CD4-positive, CD25-positive, alpha-beta regulatory T cell (primary cell): ENCODE data around the gene CCBE1. TPM values are rescaled to one million over a fixed set of nuclear protein-coding genes. Genes with fewer than 3 reads are reported as not detected.

ENCODE experiments used
- ATAC-seq, 2 donors: fragments of 150-1000 bp; cut with Tn5 transposase; one replicate each; pipeline ENCODE4 v1.10.0; 2021; ENCODE audit warnings: low read depth in 2 of 2, moderate number of reproducible peaks in 2 of 2, moderate library complexity in 1 of 2
- DNase-seq, 3 donors: peaks; one replicate each; pipeline versions ENCODE4 v3.0.0 to v3.0.0-alpha.2; 2012 to 2022; ENCODE audit warnings: mixed read lengths in 1 of 3
- H3K27ac ChIP-seq: one replicate; pipeline ENCODE4 v1.7.0; 2013; ENCODE audit warnings: mild to moderate bottlenecking, low read length; ENCODE audit not compliant: insufficient read depth, poor library complexity, severe bottlenecking
- H3K27me3 ChIP-seq: one replicate; pipeline ENCODE4 v1.7.0; 2013; ENCODE audit warnings: low read length; ENCODE audit not compliant: control insufficient read depth, insufficient read depth
- H3K36me3 ChIP-seq: one replicate; pipeline ENCODE4 v1.7.0; 2013; ENCODE audit warnings: mild to moderate bottlenecking, low read length, moderate library complexity; ENCODE audit not compliant: control insufficient read depth, insufficient read depth
- H3K4me1 ChIP-seq: 2 replicates; pipeline ENCODE4 v1.7.0; 2013; ENCODE audit warnings: mild to moderate bottlenecking, low read length; ENCODE audit not compliant: insufficient read depth, control insufficient read depth, poor library complexity, severe bottlenecking
- H3K4me3 ChIP-seq: one replicate; pipeline ENCODE4 v1.7.0; 2013; ENCODE audit warnings: low read depth, mild to moderate bottlenecking, low read length, moderate library complexity
- H3K9me3 ChIP-seq, 2 experiments: 1 replicate in 1 of 2; 2 replicates in 1 of 2; pipeline ENCODE4 v1.7.0; 2013; ENCODE audit warnings: low read length in 2 of 2, mild to moderate bottlenecking in 1 of 2, moderate library complexity in 1 of 2; ENCODE audit not compliant: control insufficient read depth in 2 of 2
- H3K27ac Mint-ChIP-seq, 3 donors: one replicate each; pipeline ENCODE4 v1.8.0; 2020 to 2022; ENCODE audit warnings: mild to moderate bottlenecking in 3 of 3, mixed read lengths in 3 of 3, moderate library complexity in 2 of 3
- H3K27me3 Mint-ChIP-seq: one replicate; pipeline ENCODE4 v1.8.0; 2022; ENCODE audit warnings: mild to moderate bottlenecking, mixed read lengths
- H3K36me3 Mint-ChIP-seq: one replicate; pipeline ENCODE4 v1.8.0; 2020; ENCODE audit warnings: mixed read lengths
- H3K4me1 Mint-ChIP-seq, 4 donors: one replicate each; pipeline ENCODE4 v1.8.0; 2020 to 2022; ENCODE audit warnings: mixed read lengths in 4 of 4, mild to moderate bottlenecking in 1 of 4
- H3K4me3 Mint-ChIP-seq, 4 donors: one replicate each; pipeline ENCODE4 v1.8.0; 2020 to 2022; ENCODE audit warnings: mild to moderate bottlenecking in 4 of 4, mixed read lengths in 4 of 4, moderate library complexity in 3 of 4
- H3K9me3 Mint-ChIP-seq, 7 donors: one replicate each; pipeline ENCODE4 v1.8.0; 2020 to 2022; ENCODE audit warnings: mixed read lengths in 7 of 7, mild to moderate bottlenecking in 3 of 7, moderate library complexity in 2 of 7
- polyA plus RNA-seq, 4 donors: library from polyadenylated mRNA; unstranded; fragments of 300-500 nt; fragmentation: Illumina TruSeq; gene quantifications; one replicate each; pipeline ENCODE4 v1.2.3, GENCODE V29; 2021
- total RNA-seq: library from RNA; stranded (reverse); gene quantifications from one replicate; pipeline ENCODE4 v1.2.3, GENCODE V29; 2022

Gene CCBE1
- total and polyA plus RNA-seq, 5 donors from 2014 or later, result not detected

GRCh38 chr18:59690996-59691395 lies 6.2 kb downstream of the CCBE1 start:
- Mint-ChIP-seq H3K27me3 (peaks cover 65% of the 10 kb centered on the region), H3K4me3 (no peak overlapping the region), H3K4me1 (peaks cover 0 to 5% (median under 1%) of the 10 kb centered on the region in 4 donors), H3K9me3 (no peaks in the 10 kb centered on the region), H3K27ac (no peak overlapping the region), H3K36me3 (no peaks in the 10 kb centered on the region)
- ATAC-seq, result no peak
- no peak for DNase-seq
- peaks cover 20% of the 10 kb centered on the region for H3K27me3 ChIP-seq
- H3K27ac ChIP-seq, result no peak overlapping the region
- no peaks in the 10 kb centered on the region for H3K9me3 ChIP-seq
- no peaks in the 10 kb centered on the region for H3K36me3 ChIP-seq
- H3K4me3 ChIP-seq, result no peak overlapping the region
- H3K4me1 ChIP-seq, result no peaks in the 10 kb centered on the region

GRCh38 chr18:59690186-59690982 lies 6.8 kb downstream of the CCBE1 start:
- Mint-ChIP-seq H3K4me1 (no peaks in the 10 kb centered on the region), H3K27ac (no peak overlapping the region), H3K4me3 (no peak overlapping the region), H3K27me3 (peaks cover 59% of the 10 kb centered on the region), H3K36me3 (no peaks in the 10 kb centered on the region), H3K9me3 (no peaks in the 10 kb centered on the region)
- no peak overlapping the region for H3K27ac ChIP-seq
- no peaks in the 10 kb centered on the region for H3K4me1 ChIP-seq
- no peak overlapping the region for H3K4me3 ChIP-seq
- H3K9me3 ChIP-seq, result no peaks in the 10 kb centered on the region
- ATAC-seq (no peak), DNase-seq (no peak)
- H3K27me3 ChIP-seq, result peaks cover 14% of the 10 kb centered on the region
- no peaks in the 10 kb centered on the region for H3K36me3 ChIP-seq

GRCh38 chr18:59689756-59690155 lies 7.5 kb downstream of the CCBE1 start:
- DNase-seq, result no peak
- Mint-ChIP-seq H3K4me3 (no peak overlapping the region), H3K4me1 (no peaks in the 10 kb centered on the region), H3K27me3 (peaks cover 57% of the 10 kb centered on the region), H3K36me3 (no peaks in the 10 kb centered on the region), H3K27ac (no peak overlapping the region), H3K9me3 (no peaks in the 10 kb centered on the region)
- no peak overlapping the region for H3K27ac ChIP-seq
- no peak for ATAC-seq
- no peaks in the 10 kb centered on the region for H3K9me3 ChIP-seq
- no peaks in the 10 kb centered on the region for H3K36me3 ChIP-seq
- no peaks in the 10 kb centered on the region for H3K4me1 ChIP-seq
- H3K27me3 ChIP-seq, result peaks cover 8% of the 10 kb centered on the region
- no peak overlapping the region for H3K4me3 ChIP-seq

GRCh38 chr18:59686260-59686659 lies 11.0 kb downstream of the CCBE1 start:
- DNase-seq (no peak), ATAC-seq (no peak)
- peaks cover 47% of the 10 kb centered on the region for H3K27me3 Mint-ChIP-seq
- no peaks in the 10 kb centered on the region for H3K4me1 Mint-ChIP-seq
- H3K9me3 Mint-ChIP-seq, result no peaks in the 10 kb centered on the region
- no peaks in the 10 kb centered on the region for H3K36me3 ChIP-seq
- no peaks in the 10 kb centered on the region for H3K36me3 Mint-ChIP-seq
- no peaks in the 10 kb centered on the region for H3K9me3 ChIP-seq
- H3K27ac ChIP-seq, result no peak overlapping the region
- H3K27ac Mint-ChIP-seq, result no peak overlapping the region
- no peak overlapping the region for H3K4me3 Mint-ChIP-seq
- no peaks in the 10 kb centered on the region for H3K4me1 ChIP-seq
- H3K4me3 ChIP-seq, result no peak overlapping the region
- peaks cover 4% of the 10 kb centered on the region for H3K27me3 ChIP-seq

GRCh38 chr18:59685501-59685900 lies 11.7 kb downstream of the CCBE1 start:
- no peaks in the 10 kb centered on the region for H3K4me1 ChIP-seq
- H3K27ac ChIP-seq, result no peak overlapping the region
- H3K27me3 ChIP-seq, result peaks cover 4% of the 10 kb centered on the region
- Mint-ChIP-seq H3K36me3 (no peaks in the 10 kb centered on the region), H3K9me3 (no peaks in the 10 kb centered on the region), H3K27me3 (peaks cover 44% of the 10 kb centered on the region), H3K4me3 (no peak overlapping the region), H3K27ac (no peak overlapping the region), H3K4me1 (no peaks in the 10 kb centered on the region)
- no peak overlapping the region for H3K4me3 ChIP-seq
- DNase-seq, result no peak
- H3K9me3 ChIP-seq, result no peaks in the 10 kb centered on the region
- H3K36me3 ChIP-seq, result no peaks in the 10 kb centered on the region
- no peak for ATAC-seq

GRCh38 chr18:59684777-59685176 lies 12.4 kb downstream of the CCBE1 start:
- no peak overlapping the region for H3K4me3 Mint-ChIP-seq
- peaks cover 45% of the 10 kb centered on the region for H3K27me3 Mint-ChIP-seq
- DNase-seq (no peak), ATAC-seq (no peak)
- H3K27ac ChIP-seq, result no peak overlapping the region
- H3K9me3 ChIP-seq, result no peaks in the 10 kb centered on the region
- H3K4me1 Mint-ChIP-seq, result no peaks in the 10 kb centered on the region
- H3K36me3 ChIP-seq, result no peaks in the 10 kb centered on the region
- no peaks in the 10 kb centered on the region for H3K9me3 Mint-ChIP-seq
- no peak overlapping the region for H3K4me3 ChIP-seq
- H3K27me3 ChIP-seq, result peaks cover 4% of the 10 kb centered on the region
- no peaks in the 10 kb centered on the region for H3K36me3 Mint-ChIP-seq
- no peaks in the 10 kb centered on the region for H3K4me1 ChIP-seq
- no peak overlapping the region for H3K27ac Mint-ChIP-seq

GRCh38 chr18:59681521-59682004 lies 15.7 kb downstream of the CCBE1 start:
- Histone ChIP-seq H3K9me3 (no peaks in the 10 kb centered on the region), H3K4me1 (no peaks in the 10 kb centered on the region), H3K4me3 (no peak overlapping the region), H3K27ac (no peak overlapping the region), H3K36me3 (no peaks in the 10 kb centered on the region), H3K27me3 (peaks cover 3% of the 10 kb centered on the region)
- DNase-seq (no peak), ATAC-seq (no peak)
- H3K4me1 Mint-ChIP-seq, result no peaks in the 10 kb centered on the region
- H3K36me3 Mint-ChIP-seq, result no peaks in the 10 kb centered on the region
- H3K4me3 Mint-ChIP-seq, result no peak overlapping the region
- peaks cover 27% of the 10 kb centered on the region for H3K27me3 Mint-ChIP-seq
- no peak overlapping the region for H3K27ac Mint-ChIP-seq
- no peaks in the 10 kb centered on the region for H3K9me3 Mint-ChIP-seq

- Histone ChIP-seq H3K4me1 (no peaks in the 10 kb centered on the region), H3K9me3 (no peaks in the 10 kb centered on the region), H3K4me3 (no peak overlapping the region), H3K27me3 (peaks cover 3% of the 10 kb centered on the region), H3K27ac (no peak overlapping the region), H3K36me3 (no peaks in the 10 kb centered on the region)
- ATAC-seq (no peak), DNase-seq (no peak)
- Mint-ChIP-seq H3K4me3 (no peak overlapping the region), H3K27ac (no peak overlapping the region), H3K4me1 (no peaks in the 10 kb centered on the region), H3K36me3 (no peaks in the 10 kb centered on the region), H3K27me3 (peaks cover 25% of the 10 kb centered on the region), H3K9me3 (no peaks in the 10 kb centered on the region)
These were observed 16.2 kb downstream of the CCBE1 start for GRCh38 chr18:59681051-59681450.
